OCI-LY3 (cell line): Measurements from ENCODE around the gene PIP5K1B.
"Not testable (repeated sequence)": the region's sequence is repeated elsewhere in the genome, so short reads cannot be mapped to it uniquely, and the experiment has no call there.

ENCODE experiments used
- H2AFZ ChIP-seq: fragments of 200-600, 300-600 bp; shearing (Covaris generic); 2 replicates; pipeline ENCODE4 v1.6.0; 2014; ENCODE audit warnings: antibody characterized with exemption, low read depth, low read length
- H3K27ac ChIP-seq: fragments of 200-600, 300-600 bp; sonication (generic); 2 replicates; pipeline ENCODE4 v1.5.1; 2014; ENCODE audit warnings: mild to moderate bottlenecking, low read length, moderate library complexity, mixed read lengths
- H3K27me3 ChIP-seq: fragments of 200-600, 300-600 bp; sonication (generic); 2 replicates; pipeline ENCODE4 v1.6.1; 2014; ENCODE audit warnings: low read depth, low read length, mixed read lengths
- H3K36me3 ChIP-seq: fragments of 200-600, 300-600 bp; sonication (generic); replicated peaks from 2 replicates; pipeline ENCODE3; 2014; ENCODE audit warnings: low read depth, low read length, mixed read lengths
- H3K4me1 ChIP-seq: fragments of 300-600, 200-600 bp; sonication (generic); 2 replicates; pipeline ENCODE4 v1.6.1; 2014; ENCODE audit warnings: low read length, mixed read lengths
- H3K4me2 ChIP-seq: fragments of 200-600, 300-600 bp; sonication (generic); 2 replicates; pipeline ENCODE4 v1.6.1; 2014; ENCODE audit warnings: low read length, mixed read lengths
- H3K4me3 ChIP-seq: fragments of 300-600, 200-600 bp; sonication (generic); 2 replicates; pipeline ENCODE4 v1.5.1; 2014; ENCODE audit warnings: antibody characterized with exemption, mild to moderate bottlenecking, low read length, moderate library complexity
- H3K79me2 ChIP-seq: fragments of 300-600, 200-600 bp; shearing (Covaris generic); 2 replicates; pipeline ENCODE4 v1.6.1; 2014; ENCODE audit warnings: mild to moderate bottlenecking, low read length, mixed read lengths
- H3K9ac ChIP-seq: fragments of 300-600, 200-600 bp; shearing (Covaris generic); 2 replicates; pipeline ENCODE4 v1.6.0; 2014; ENCODE audit warnings: mild to moderate bottlenecking, low read length, moderate library complexity
- H3K9me3 ChIP-seq: fragments of 200-600, 300-600 bp; shearing (Covaris generic); 2 replicates; pipeline ENCODE4 v1.6.1; 2014; ENCODE audit warnings: low read length, mixed read lengths; ENCODE audit not compliant: insufficient read depth
- H4K20me1 ChIP-seq: fragments of 200-600, 300-600 bp; sonication (generic); 2 replicates; pipeline ENCODE4 v1.6.1; 2016; ENCODE audit warnings: low read length, mixed read lengths; ENCODE audit not compliant: insufficient read depth
- EZH2phosphoT487 ChIP-seq: fragments of 200-600 bp; shearing (Covaris generic); IDR thresholded peaks from 2 replicates; pipeline ENCODE4 v1.6.1; 2018; ENCODE audit warnings: antibody characterized with exemption, mixed run types, low read depth
- TF ChIP-seq, protein P1 (sequence below): fragments of 200-600, 300-600 bp; sonication (generic); IDR thresholded peaks from 2 replicates; pipeline ENCODE4 v1.5.1; 2014; ENCODE audit warnings: antibody characterized with exemption, low read length, low read depth

The PIP5K1B gene

DNA sequence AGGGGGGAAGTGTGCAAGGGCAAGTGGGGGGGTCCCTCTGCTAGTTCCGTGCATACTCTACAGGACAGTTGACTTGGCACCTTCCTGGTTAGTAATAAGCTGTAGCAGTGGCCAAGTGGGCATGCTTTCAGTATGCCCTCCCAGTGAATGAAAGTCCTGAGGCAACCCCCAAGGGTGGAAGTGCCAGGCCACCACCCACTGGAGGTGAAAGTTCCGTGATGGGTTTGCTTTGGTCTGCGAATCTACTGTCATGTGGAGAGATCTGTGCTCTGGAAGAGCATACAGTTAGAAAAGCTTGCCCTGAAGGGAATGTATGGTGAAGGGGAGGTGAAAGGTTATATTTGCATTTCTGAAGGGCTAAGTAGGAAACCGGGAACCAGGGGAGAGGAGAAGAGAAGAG is 340.8 kb downstream of the PIP5K1B start:
- no peaks in the 10 kb centered on the region for H3K9me3 ChIP-seq
- no peak overlapping the region for H3K27ac ChIP-seq
- peaks cover 7% of the 10 kb centered on the region for H4K20me1 ChIP-seq
- no peak overlapping the region for H3K9ac ChIP-seq
- H3K27me3 ChIP-seq, result no peaks in the 10 kb centered on the region
- H3K36me3 ChIP-seq, result peaks cover 11% of the 10 kb centered on the region
- no peak for TF ChIP-seq EZH2phosphoT487
- TF ChIP-seq, protein P1, sequence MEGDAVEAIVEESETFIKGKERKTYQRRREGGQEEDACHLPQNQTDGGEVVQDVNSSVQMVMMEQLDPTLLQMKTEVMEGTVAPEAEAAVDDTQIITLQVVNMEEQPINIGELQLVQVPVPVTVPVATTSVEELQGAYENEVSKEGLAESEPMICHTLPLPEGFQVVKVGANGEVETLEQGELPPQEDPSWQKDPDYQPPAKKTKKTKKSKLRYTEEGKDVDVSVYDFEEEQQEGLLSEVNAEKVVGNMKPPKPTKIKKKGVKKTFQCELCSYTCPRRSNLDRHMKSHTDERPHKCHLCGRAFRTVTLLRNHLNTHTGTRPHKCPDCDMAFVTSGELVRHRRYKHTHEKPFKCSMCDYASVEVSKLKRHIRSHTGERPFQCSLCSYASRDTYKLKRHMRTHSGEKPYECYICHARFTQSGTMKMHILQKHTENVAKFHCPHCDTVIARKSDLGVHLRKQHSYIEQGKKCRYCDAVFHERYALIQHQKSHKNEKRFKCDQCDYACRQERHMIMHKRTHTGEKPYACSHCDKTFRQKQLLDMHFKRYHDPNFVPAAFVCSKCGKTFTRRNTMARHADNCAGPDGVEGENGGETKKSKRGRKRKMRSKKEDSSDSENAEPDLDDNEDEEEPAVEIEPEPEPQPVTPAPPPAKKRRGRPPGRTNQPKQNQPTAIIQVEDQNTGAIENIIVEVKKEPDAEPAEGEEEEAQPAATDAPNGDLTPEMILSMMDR, result no peak
- H3K4me2 ChIP-seq, result no peak overlapping the region
- no peaks in the 10 kb centered on the region for H3K4me1 ChIP-seq
- no peak overlapping the region for H2AFZ ChIP-seq
- H3K4me3 ChIP-seq, result no peak overlapping the region
- peaks cover 46% of the 10 kb centered on the region for H3K79me2 ChIP-seq

DNA sequence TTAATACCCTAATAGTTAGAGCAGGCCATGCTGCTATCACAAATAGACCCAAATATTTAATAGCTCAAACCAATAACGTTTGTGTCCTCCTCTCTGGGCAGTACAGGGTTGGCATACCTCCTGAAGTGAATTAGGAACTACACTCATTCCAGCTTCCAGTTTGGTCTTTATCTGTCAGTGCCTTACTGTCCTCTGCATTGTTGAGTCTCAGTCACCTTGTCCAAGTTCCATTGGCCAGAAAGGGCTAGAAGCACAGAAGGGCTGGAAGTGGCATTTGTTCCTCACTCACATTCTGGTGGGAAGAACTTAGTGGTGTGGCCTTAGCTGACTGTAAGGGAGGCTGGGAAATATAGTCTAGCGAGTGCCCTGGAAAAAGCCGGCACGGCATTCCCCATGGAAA is 341.7 kb downstream of the PIP5K1B start:
- no peaks in the 10 kb centered on the region for H3K27me3 ChIP-seq
- peaks cover 3% of the 10 kb centered on the region for H4K20me1 ChIP-seq
- no peaks in the 10 kb centered on the region for H3K4me1 ChIP-seq
- H3K27ac ChIP-seq, result no peak overlapping the region
- H3K4me2 ChIP-seq, result no peak overlapping the region
- no peak overlapping the region for H2AFZ ChIP-seq
- peaks cover 11% of the 10 kb centered on the region for H3K36me3 ChIP-seq
- peaks cover 37% of the 10 kb centered on the region for H3K79me2 ChIP-seq
- H3K4me3 ChIP-seq, result no peak overlapping the region
- H3K9ac ChIP-seq, result no peak overlapping the region
- no peak for TF ChIP-seq EZH2phosphoT487
- TF ChIP-seq, protein P1, result no peak
- H3K9me3 ChIP-seq, result no peaks in the 10 kb centered on the region

DNA sequence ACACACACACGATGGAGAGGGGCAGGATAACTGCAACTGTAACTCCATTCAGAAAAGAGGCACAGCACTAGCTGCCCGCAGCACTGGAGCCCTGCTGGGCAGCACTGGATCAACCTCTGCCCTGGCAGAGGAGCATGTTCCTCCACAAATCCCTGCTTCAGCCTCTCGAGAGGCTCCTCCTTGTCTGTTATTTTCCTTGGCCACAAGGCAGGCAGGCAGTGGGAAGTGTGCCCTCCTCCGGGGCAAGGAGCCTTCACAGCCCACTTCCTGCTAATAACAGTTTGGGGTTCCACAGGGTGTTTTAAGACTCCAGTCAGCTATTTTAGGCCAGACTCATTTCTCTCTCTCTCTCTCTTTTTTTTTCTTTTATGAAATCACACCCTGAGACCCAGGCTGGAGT is 342.3 kb downstream of the PIP5K1B start:
- Histone ChIP-seq H2AFZ (no peak overlapping the region), H4K20me1 (peaks cover 3% of the 10 kb centered on the region), H3K9me3 (no peaks in the 10 kb centered on the region)

GRCh38 chr9:69049094-69049493 is 344.1 kb downstream of the PIP5K1B start:
- H3K9me3 ChIP-seq, result no peaks in the 10 kb centered on the region
- peaks cover 14% of the 10 kb centered on the region for H3K79me2 ChIP-seq
- no peaks in the 10 kb centered on the region for H3K4me1 ChIP-seq
- H3K27me3 ChIP-seq, result no peaks in the 10 kb centered on the region
- TF ChIP-seq, protein P1, result no peak
- no peak for TF ChIP-seq EZH2phosphoT487
- no peak overlapping the region for H3K4me3 ChIP-seq
- no peak overlapping the region for H3K9ac ChIP-seq
- H3K4me2 ChIP-seq, result no peak overlapping the region
- peaks cover 11% of the 10 kb centered on the region for H3K36me3 ChIP-seq
- H2AFZ ChIP-seq, result no peak overlapping the region
- no peak overlapping the region for H3K27ac ChIP-seq
- peaks cover 4% of the 10 kb centered on the region; the same call in 1 of the 2 replicates for H4K20me1 ChIP-seq

More for the DNA sequence above, 342.3 kb downstream of the PIP5K1B start:
- no peak overlapping the region for H3K4me3 ChIP-seq
- TF ChIP-seq, protein P1, result no peak
- no peak for TF ChIP-seq EZH2phosphoT487
- no peak overlapping the region for H3K27ac ChIP-seq
- H3K79me2 ChIP-seq, result peaks cover 30% of the 10 kb centered on the region
- H3K36me3 ChIP-seq, result peaks cover 11% of the 10 kb centered on the region
- H3K9ac ChIP-seq, result no peak overlapping the region
- H3K4me1 ChIP-seq, result no peaks in the 10 kb centered on the region
- no peak overlapping the region for H3K4me2 ChIP-seq
- no peaks in the 10 kb centered on the region for H3K27me3 ChIP-seq

DNA sequence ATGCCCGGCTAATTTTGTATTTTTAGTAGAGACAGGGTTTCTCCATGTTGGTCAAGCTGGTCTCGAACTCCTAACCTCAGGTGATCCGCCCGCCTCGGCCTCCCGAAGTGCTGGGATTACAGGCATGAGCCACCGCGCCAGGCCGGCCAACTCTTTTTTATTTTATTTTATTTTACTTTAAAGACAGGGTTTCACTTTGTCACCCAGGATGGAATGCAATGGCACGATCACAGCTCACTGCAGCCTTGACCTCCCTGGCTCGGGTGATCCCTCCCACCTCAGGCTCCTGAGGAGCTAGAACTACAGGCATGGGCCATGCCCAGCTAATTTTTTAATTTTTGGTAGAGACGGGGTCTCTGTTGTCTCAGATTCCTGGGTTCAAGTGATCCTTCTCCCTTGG is 345.9 kb downstream of the PIP5K1B start:
- H3K9ac ChIP-seq, H3K9me3 ChIP-seq, H3K4me3 ChIP-seq, H3K4me1 ChIP-seq, H2AFZ ChIP-seq, H3K27ac ChIP-seq, H3K4me2 ChIP-seq, H3K27me3 ChIP-seq, H4K20me1 ChIP-seq, H3K79me2 ChIP-seq: not testable (repeated sequence)
- H3K36me3 ChIP-seq, result peaks cover 17% of the 10 kb centered on the region
